ENCODE measurements around the gene NDEL1. TPM values are rescaled to one million over a fixed set of nuclear protein-coding genes. Genes with fewer than 3 reads are reported as not detected.

The NDEL1 gene
- total and polyA plus RNA-seq, 10 donors, result 11.6 to 141 (median 81.9) TPM

DNA sequence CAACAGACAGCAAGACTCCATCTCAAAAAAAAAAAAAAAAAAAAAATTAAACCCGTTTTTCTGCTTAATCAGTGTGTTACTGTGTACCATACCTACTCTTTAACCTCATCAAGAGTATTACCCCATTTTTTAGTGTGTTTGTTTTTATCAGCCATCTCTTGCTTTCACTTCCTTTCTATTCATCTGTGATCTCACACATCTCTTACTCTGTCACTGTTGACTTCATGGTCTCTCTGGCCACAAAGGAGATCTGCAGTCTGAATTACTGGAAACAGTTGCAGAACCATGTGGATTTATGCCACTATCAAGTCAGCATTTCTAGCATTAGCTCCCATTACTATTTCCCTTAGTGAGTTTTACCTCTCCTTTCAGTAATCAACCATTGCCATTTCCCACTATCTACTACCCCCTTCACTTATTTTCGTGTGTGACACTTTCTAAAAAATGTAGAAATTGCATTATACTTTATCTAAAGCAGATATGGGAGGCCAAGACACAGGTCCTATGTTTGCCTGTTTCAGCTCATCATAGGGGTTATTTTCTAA lies 20.1 kb downstream of the NDEL1 start:
- H3K27me3 ChIP-seq (replicated peaks in 1 of 7), result no peaks in the 10 kb centered on the region
- no peaks in the 10 kb centered on the region for H3K9me3 ChIP-seq
- peaks cover 0 to 6% (median 0%) of the 10 kb centered on the region in 6 donors for H3K4me1 ChIP-seq
- no peak overlapping the region for H3K4me3 ChIP-seq
- intact Hi-C loops (cut with DNase I; ENCODE audit: low total_unique reads), result no loop called here
- 80 to 91% (median 87%) methylated on average over 2 of the region's 2 CpGs for WGBS, 5 donors
- no peak for TF ChIP-seq POLR2A (IDR thresholded peaks at IDR 0.05)
- TF ChIP-seq POLR2AphosphoS5 (IDR thresholded peaks at IDR 0.05), result no peak
- TF ChIP-seq, protein P1, sequence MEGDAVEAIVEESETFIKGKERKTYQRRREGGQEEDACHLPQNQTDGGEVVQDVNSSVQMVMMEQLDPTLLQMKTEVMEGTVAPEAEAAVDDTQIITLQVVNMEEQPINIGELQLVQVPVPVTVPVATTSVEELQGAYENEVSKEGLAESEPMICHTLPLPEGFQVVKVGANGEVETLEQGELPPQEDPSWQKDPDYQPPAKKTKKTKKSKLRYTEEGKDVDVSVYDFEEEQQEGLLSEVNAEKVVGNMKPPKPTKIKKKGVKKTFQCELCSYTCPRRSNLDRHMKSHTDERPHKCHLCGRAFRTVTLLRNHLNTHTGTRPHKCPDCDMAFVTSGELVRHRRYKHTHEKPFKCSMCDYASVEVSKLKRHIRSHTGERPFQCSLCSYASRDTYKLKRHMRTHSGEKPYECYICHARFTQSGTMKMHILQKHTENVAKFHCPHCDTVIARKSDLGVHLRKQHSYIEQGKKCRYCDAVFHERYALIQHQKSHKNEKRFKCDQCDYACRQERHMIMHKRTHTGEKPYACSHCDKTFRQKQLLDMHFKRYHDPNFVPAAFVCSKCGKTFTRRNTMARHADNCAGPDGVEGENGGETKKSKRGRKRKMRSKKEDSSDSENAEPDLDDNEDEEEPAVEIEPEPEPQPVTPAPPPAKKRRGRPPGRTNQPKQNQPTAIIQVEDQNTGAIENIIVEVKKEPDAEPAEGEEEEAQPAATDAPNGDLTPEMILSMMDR (IDR thresholded peaks at IDR 0.05 in 8 of 11, conservative IDR thresholded peaks at IDR 0.05 in 3 of 11), result no peak
- peaks cover 4 to 100% (median 88%) of the 10 kb centered on the region in 6 donors for H3K36me3 ChIP-seq
- H3K27ac ChIP-seq, result no peak overlapping the region
- no peak for DNase-seq

DNA sequence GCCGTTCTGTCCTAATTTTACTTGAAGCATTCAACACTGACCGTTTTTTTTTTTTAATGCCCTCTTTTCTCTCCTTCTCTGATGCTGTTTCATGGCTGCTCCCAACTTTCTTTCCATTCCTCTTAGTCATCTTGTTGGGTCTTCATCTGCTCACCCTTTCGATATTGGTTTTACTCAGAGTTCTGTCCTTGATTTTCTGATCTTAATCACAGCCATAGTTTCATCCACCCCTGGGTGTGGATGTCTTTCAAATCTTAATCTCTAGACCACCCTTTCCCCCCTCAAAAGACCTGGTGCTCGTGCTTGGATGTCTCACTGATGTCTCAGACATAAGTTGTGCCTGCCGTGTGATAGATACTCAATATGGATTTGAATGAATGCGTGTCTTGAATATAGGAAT lies 22.4 kb downstream of the NDEL1 start:
- no peak for DNase-seq
- H3K9me3 ChIP-seq, result no peaks in the 10 kb centered on the region
- 90 to 93% (median 92%) methylated on average over 6 of the region's 6 CpGs for WGBS, 5 donors
- H3K4me1 ChIP-seq, result peaks cover 0 to 6% (median 0%) of the 10 kb centered on the region in 6 donors
- no peak overlapping the region for H3K4me3 ChIP-seq
- peaks cover 4 to 100% (median 87%) of the 10 kb centered on the region in 6 donors for H3K36me3 ChIP-seq
- intact Hi-C loops (cut with DNase I; ENCODE audit: low total_unique reads), result no loop called here
- TF ChIP-seq POLR2AphosphoS5 (IDR thresholded peaks at IDR 0.05), result no peak
- TF ChIP-seq, protein P1 (IDR thresholded peaks at IDR 0.05 in 8 of 11, conservative IDR thresholded peaks at IDR 0.05 in 3 of 11), result no peak
- no peak for TF ChIP-seq POLR2A (IDR thresholded peaks at IDR 0.05)
- no peaks in the 10 kb centered on the region for H3K27me3 ChIP-seq (replicated peaks in 1 of 7)
- H3K27ac ChIP-seq, result no peak overlapping the region

DNA sequence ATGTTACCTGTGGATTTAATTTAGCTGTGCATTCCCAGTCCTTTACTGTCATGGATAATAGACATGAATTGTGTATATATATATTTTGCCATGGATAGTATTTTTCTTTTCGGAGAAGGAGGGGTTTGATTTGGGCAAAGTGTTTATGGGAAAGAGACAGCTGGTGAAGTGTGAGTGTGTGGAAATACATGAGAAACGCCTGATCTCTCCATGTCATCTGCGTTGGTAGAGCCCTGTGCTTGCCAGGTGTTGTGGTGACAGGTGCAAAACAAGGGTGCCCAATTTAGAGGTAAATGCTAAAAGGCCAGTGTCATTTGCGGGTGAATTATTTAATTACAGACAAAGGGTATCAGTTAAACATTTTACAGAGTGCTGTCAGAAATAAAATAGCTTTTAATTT lies 23.4 kb downstream of the NDEL1 start:
- DNase-seq, result no peak
- no peak overlapping the region for H3K27ac ChIP-seq
- WGBS, 5 donors, result 88 to 98% (median 93%) methylated on average over 4 of the region's 4 CpGs
- intact Hi-C loops (cut with DNase I; ENCODE audit: low total_unique reads), result no loop called here
- H3K4me3 ChIP-seq, result no peak overlapping the region
- H3K36me3 ChIP-seq, result peaks cover 4 to 100% (median 89%) of the 10 kb centered on the region in 6 donors
- H3K4me1 ChIP-seq, result peaks cover 0 to 14% (median 0%) of the 10 kb centered on the region in 6 donors
- no peak for TF ChIP-seq POLR2AphosphoS5 (IDR thresholded peaks at IDR 0.05)
- TF ChIP-seq POLR2A (IDR thresholded peaks at IDR 0.05), result no peak
- TF ChIP-seq, protein P1 (IDR thresholded peaks at IDR 0.05 in 8 of 11, conservative IDR thresholded peaks at IDR 0.05 in 3 of 11), result no peak
- no peaks in the 10 kb centered on the region for H3K27me3 ChIP-seq (replicated peaks in 1 of 7)
- H3K9me3 ChIP-seq, result no peaks in the 10 kb centered on the region

DNA sequence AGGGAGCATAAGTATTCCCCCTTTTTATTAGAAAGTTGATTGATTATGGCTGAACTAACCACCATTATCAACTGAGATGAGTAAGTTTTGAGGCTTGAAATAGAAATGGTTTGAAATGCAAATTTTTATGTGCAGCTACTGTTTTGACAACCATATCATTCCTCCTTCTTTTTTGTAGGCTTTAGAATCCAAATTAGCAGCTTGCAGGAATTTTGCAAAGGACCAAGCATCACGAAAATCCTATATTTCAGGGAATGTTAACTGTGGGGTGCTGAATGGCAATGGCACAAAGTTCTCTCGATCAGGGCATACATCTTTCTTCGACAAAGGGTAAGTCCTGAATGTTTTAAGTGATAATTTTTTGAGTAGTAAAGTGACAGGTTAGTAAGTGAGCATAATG lies 24.1 kb downstream of the NDEL1 start:
- WGBS, 5 donors, result 84 to 98% (median 97%) methylated on average over 3 of the region's 3 CpGs
- Histone ChIP-seq H3K27me3 (replicated peaks in 1 of 7) (no peaks in the 10 kb centered on the region), H3K9me3 (no peaks in the 10 kb centered on the region), H3K4me3 (no peak overlapping the region), H3K36me3 (peaks cover 4 to 100% (median 88%) of the 10 kb centered on the region in 6 donors), H3K4me1 (peaks cover 0 to 21% (median 5%) of the 10 kb centered on the region in 6 donors), H3K27ac (no peak overlapping the region)
- TF ChIP-seq POLR2AphosphoS5 (IDR thresholded peaks at IDR 0.05), result no peak
- DNase-seq, result no peak
- intact Hi-C loops (cut with DNase I; ENCODE audit: low total_unique reads), result no loop called here

Measured in spleen (tissue), 11 donors.